HFFc6 (cell line): ENCODE results near the gene SRP9. TPM values are rescaled to one million over a fixed set of nuclear protein-coding genes. Genes with fewer than 3 reads are reported as not detected.

Experiments used
- DNase-seq: peaks from one replicate; pipeline ENCODE4 v3.0.0-alpha.2; 2018
- H3K27ac Mint-ChIP-seq: 2 replicates; pipeline ENCODE4 v1.8.0; 2020; ENCODE audit warnings: mild to moderate bottlenecking, mixed read lengths
- H3K27me3 Mint-ChIP-seq: 2 replicates; pipeline ENCODE4 v1.8.0; 2021; ENCODE audit warnings: mild to moderate bottlenecking, moderate library complexity, mixed read lengths; ENCODE audit not compliant: insufficient read depth
- H3K36me3 Mint-ChIP-seq: 2 replicates; pipeline ENCODE4 v1.8.0; 2021; ENCODE audit warnings: low read depth, mixed read lengths
- H3K4me1 Mint-ChIP-seq: 2 replicates; pipeline ENCODE4 v1.8.0; 2020; ENCODE audit warnings: low read depth, mixed read lengths
- H3K4me3 Mint-ChIP-seq: 2 replicates; pipeline ENCODE4 v1.8.0; 2020; ENCODE audit warnings: mild to moderate bottlenecking, moderate library complexity, mixed read lengths
- H3K9me3 Mint-ChIP-seq: 2 replicates; pipeline ENCODE4 v1.8.0; 2020; ENCODE audit warnings: mild to moderate bottlenecking, mixed read lengths
- total RNA-seq, 6 experiments: library from RNA; stranded (reverse); fragmentation: NEBNext Ultra II Directional; extraction: Animal tissue kit (Norgen Biotek cat#: 25700); gene quantifications; 2 replicates in 1 of 6; 3 replicates in 5 of 6; pipeline ENCODE4 v1.2.3, GENCODE V29; 2021
- TF ChIP-seq, protein P1 (sequence below): fragments of 200-600 bp; sonication (generic); IDR thresholded peaks from 2 replicates; pipeline ENCODE4 v1.5.0; 2021; ENCODE audit warnings: antibody characterized with exemption, mild to moderate bottlenecking

SRP9 gene
- total RNA-seq, 6 experiments from 2014 or later = 219 to 277 (median 246) TPM

DNA sequence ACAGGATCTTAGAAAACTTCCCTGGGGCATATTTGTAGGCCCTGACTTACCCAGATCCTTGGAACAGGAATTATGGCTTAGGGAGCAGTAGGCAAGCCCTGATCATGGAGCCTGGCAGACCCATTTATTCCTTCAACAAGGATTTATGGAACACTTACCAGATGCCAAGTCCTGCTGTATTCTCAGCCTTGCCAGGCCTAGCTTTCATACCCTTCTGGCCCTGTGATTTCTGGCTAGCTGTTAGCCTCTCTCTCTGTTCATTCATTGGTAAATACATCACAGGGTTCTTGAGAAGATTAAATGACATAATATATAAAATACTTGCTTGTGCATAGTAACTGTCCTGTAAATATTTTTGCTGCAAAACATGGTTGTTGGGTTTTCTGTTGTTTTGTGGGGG is 32.4 kb upstream of the SRP9 start:
- no peaks in the 10 kb centered on the region for H3K9me3 Mint-ChIP-seq

DNA sequence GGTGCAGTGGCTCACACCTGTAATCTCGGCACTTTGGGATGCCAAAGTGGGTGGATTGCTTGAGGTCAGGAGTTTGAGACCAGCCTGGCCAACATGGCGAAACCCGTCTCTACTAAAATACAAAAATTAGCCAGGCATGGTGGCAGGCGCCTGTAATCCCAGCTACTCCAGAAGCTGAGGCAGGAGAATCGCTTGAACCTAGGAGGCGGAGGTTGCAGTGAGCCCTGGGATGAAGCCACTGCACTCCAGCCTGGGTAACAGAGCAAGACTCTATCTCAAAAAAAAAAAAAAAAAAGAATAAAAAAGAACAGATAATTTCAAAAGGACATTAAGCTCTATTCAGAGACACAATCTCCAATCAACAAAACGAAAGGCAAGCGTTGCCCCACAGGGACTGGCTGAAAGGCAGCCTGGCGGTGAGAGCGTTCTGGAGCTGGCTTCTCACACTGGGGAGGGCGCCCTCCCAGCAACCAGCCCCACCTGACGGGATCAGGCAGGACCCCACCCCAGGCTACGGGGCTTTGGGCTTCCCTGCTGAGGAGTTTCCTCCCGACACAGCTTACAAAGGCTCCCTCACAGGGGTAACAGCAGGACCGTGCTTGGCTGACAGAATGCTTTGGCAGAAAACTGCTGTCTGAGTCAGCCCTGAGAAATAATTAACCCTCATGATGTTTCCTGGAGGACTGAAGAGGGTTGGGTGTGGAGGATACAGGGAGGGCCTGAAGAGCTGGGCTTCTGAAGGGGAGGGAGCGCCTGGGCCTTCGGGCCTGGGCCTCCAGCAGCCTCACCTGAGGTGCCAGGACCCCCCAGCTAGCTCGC is 31.1 kb upstream of the SRP9 start:
- Mint-ChIP-seq H3K27me3 (0 out of 2 replicates have a peak, but pooled peaks cover 4% of the 10 kb centered on the region), H3K36me3 (no peaks in the 10 kb centered on the region), H3K27ac (peak overlapping the region; percentile 77), H3K4me1 (peaks cover 26% of the 10 kb centered on the region), H3K9me3 (no peaks in the 10 kb centered on the region), H3K4me3 (peak overlapping the region; percentile 81)
- DNase-seq = peak; percentile 83
- TF ChIP-seq, protein P1, sequence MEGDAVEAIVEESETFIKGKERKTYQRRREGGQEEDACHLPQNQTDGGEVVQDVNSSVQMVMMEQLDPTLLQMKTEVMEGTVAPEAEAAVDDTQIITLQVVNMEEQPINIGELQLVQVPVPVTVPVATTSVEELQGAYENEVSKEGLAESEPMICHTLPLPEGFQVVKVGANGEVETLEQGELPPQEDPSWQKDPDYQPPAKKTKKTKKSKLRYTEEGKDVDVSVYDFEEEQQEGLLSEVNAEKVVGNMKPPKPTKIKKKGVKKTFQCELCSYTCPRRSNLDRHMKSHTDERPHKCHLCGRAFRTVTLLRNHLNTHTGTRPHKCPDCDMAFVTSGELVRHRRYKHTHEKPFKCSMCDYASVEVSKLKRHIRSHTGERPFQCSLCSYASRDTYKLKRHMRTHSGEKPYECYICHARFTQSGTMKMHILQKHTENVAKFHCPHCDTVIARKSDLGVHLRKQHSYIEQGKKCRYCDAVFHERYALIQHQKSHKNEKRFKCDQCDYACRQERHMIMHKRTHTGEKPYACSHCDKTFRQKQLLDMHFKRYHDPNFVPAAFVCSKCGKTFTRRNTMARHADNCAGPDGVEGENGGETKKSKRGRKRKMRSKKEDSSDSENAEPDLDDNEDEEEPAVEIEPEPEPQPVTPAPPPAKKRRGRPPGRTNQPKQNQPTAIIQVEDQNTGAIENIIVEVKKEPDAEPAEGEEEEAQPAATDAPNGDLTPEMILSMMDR = peak; percentile 34

More for the DNA sequence above, 32.4 kb upstream of the SRP9 start:
- Mint-ChIP-seq H3K36me3 (no peaks in the 10 kb centered on the region), H3K4me3 (no peak overlapping the region), H3K27ac (no peak overlapping the region; the same call in 1 of the 2 replicates), H3K4me1 (peaks cover 26% of the 10 kb centered on the region), H3K27me3 (0 out of 2 replicates have a peak, but pooled peaks cover under 1% of the 10 kb centered on the region)
- DNase-seq = no peak
- TF ChIP-seq, protein P1 = no peak

DNA sequence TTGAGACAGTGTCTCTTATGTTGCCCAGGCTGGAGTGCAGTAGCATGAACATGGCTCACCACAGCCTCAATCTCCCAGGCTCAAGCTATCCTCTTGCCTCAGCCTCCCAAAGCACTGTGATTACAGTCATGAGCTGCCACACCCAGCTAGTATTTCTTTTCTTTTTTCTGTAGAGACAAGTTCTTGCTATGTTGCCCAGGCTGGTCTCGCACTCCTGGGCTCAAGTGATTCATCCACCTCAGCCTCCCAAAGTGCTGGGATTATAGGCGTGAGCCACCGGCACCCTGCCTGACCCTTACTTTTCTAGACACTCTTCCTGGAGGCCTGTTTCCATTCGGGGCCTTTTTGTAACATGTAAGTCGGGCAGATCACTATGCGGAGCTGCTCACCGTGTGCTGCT is 30.1 kb upstream of the SRP9 start:
- Mint-ChIP-seq H3K9me3 (no peaks in the 10 kb centered on the region), H3K36me3 (no peaks in the 10 kb centered on the region), H3K4me1 (peaks cover 26% of the 10 kb centered on the region), H3K27me3 (0 out of 2 replicates have a peak, but pooled peaks cover 4% of the 10 kb centered on the region), H3K27ac (peak overlapping the region; percentile 77), H3K4me3 (no peak overlapping the region)
- no peak for DNase-seq
- TF ChIP-seq, protein P1 = no peak

DNA sequence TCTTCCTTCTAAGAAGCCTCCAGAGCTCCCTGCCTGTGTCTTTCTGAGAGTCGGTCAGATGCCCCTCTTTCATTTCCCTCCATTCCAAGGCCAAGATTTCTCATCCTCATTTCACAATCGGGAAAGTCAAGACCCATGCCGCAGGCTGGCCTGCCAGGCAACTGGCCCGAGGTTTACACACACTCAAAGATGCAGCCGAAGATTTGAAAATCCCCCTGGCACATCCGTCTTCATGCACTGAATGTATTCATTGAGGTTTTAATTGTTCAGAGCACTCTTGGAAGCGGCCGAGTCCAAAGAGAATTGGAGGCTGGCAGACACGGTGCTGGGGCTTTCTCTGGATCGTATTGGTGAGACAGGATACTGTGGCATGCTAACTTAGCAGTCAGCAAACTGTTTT is 29.1 kb upstream of the SRP9 start:
- Mint-ChIP-seq H3K36me3 (no peaks in the 10 kb centered on the region), H3K27me3 (peaks cover 4% of the 10 kb centered on the region; the same call in 1 of the 2 replicates), H3K4me1 (peaks cover 26% of the 10 kb centered on the region), H3K4me3 (no peak overlapping the region), H3K27ac (no peak overlapping the region), H3K9me3 (no peaks in the 10 kb centered on the region)
- TF ChIP-seq, protein P1 = no peak
- DNase-seq = no peak

DNA sequence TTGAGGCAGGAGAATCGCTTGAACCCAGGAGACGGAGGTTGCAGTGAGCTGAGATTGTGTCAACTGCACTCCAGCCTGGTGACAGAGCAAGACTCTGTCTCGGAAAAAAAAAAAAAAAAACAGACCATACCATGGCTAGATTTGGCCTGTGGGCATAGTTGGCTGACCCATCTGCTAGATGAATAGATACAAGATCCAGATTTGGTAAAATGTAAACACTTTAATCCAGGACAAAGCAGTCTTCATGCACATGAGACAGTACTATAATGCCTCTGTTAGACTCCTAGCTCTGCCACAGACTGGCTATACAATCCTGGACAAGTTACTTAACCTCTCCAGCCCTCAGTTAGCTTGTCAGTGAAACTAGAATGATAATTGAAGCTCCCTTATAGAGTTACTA is 27.9 kb upstream of the SRP9 start:
- H3K36me3 Mint-ChIP-seq = no peaks in the 10 kb centered on the region
- peaks cover 4% of the 10 kb centered on the region; the same call in 1 of the 2 replicates for H3K27me3 Mint-ChIP-seq
- no peak overlapping the region for H3K27ac Mint-ChIP-seq
- H3K4me1 Mint-ChIP-seq = peaks cover 30% of the 10 kb centered on the region
- H3K9me3 Mint-ChIP-seq = no peaks in the 10 kb centered on the region
- H3K4me3 Mint-ChIP-seq = no peak overlapping the region
- TF ChIP-seq, protein P1 = no peak
- no peak for DNase-seq
